ENCODE results near the gene TRPV3. TPM values are rescaled to one million over a fixed set of nuclear protein-coding genes. Genes with fewer than 3 reads are reported as not detected.
"Not testable (repeated sequence)": the region's sequence is repeated elsewhere in the genome, so short reads cannot be mapped to it uniquely, and the experiment has no call there.

TRPV3 gene
- total RNA-seq, 1 experiment from 2014 or later, result 0.07 TPM

GRCh38 chr17:3535253-3535995 is 22.2 kb downstream of the TRPV3 start:
- no peaks in the 10 kb centered on the region for H3K9me3 ChIP-seq
- H3K27me3 ChIP-seq, result no peaks in the 10 kb centered on the region
- no peaks in the 10 kb centered on the region for H3K36me3 ChIP-seq
- H3K4me3 ChIP-seq, result no peak overlapping the region
- DNase-seq, result no peak

- no peak overlapping the region for H3K4me3 ChIP-seq
- no peaks in the 10 kb centered on the region for H3K9me3 ChIP-seq
- no peaks in the 10 kb centered on the region for H3K36me3 ChIP-seq
- no peak for DNase-seq
- no peaks in the 10 kb centered on the region for H3K27me3 ChIP-seq
These were observed 22.7 kb downstream of the TRPV3 start for GRCh38 chr17:3534881-3535252.

- no peak for DNase-seq
- no peak overlapping the region for H3K4me3 ChIP-seq
- no peaks in the 10 kb centered on the region for H3K27me3 ChIP-seq
- no peaks in the 10 kb centered on the region for H3K36me3 ChIP-seq
- no peaks in the 10 kb centered on the region for H3K9me3 ChIP-seq
These were observed 23.9 kb downstream of the TRPV3 start for GRCh38 chr17:3533752-3534151.

- Histone ChIP-seq H3K27me3 (no peaks in the 10 kb centered on the region), H3K9me3 (no peaks in the 10 kb centered on the region), H3K4me3 (no peak overlapping the region), H3K36me3 (no peaks in the 10 kb centered on the region)
- no peak for DNase-seq
These were observed 24.8 kb downstream of the TRPV3 start for GRCh38 chr17:3532859-3533142.

- Histone ChIP-seq H3K4me3 (no peak overlapping the region), H3K27me3 (no peaks in the 10 kb centered on the region), H3K36me3 (no peaks in the 10 kb centered on the region), H3K9me3 (no peaks in the 10 kb centered on the region)
- no peak for DNase-seq
These were observed 25.3 kb downstream of the TRPV3 start for GRCh38 chr17:3532106-3532858.

GRCh38 chr17:3531266-3532101 is 26.1 kb downstream of the TRPV3 start:
- Histone ChIP-seq H3K4me3 (no peak overlapping the region), H3K36me3 (no peaks in the 10 kb centered on the region), H3K9me3 (no peaks in the 10 kb centered on the region), H3K27me3 (no peaks in the 10 kb centered on the region)
- no peak for DNase-seq

GRCh38 chr17:3529817-3530741 is 27.5 kb downstream of the TRPV3 start:
- DNase-seq, result no peak
- no peaks in the 10 kb centered on the region for H3K9me3 ChIP-seq
- H3K36me3 ChIP-seq, result no peaks in the 10 kb centered on the region
- no peaks in the 10 kb centered on the region for H3K27me3 ChIP-seq
- no peak overlapping the region for H3K4me3 ChIP-seq

- no peak for DNase-seq
- Histone ChIP-seq H3K9me3 (no peaks in the 10 kb centered on the region), H3K27me3 (no peaks in the 10 kb centered on the region), H3K4me3 (no peak overlapping the region), H3K36me3 (no peaks in the 10 kb centered on the region)
These were observed 28.6 kb downstream of the TRPV3 start for GRCh38 chr17:3528880-3529511.

- H3K27me3 ChIP-seq, result no peaks in the 10 kb centered on the region
- no peaks in the 10 kb centered on the region for H3K36me3 ChIP-seq
- no peak overlapping the region for H3K4me3 ChIP-seq
- no peak for DNase-seq
- H3K9me3 ChIP-seq, result no peaks in the 10 kb centered on the region
These were observed 29.2 kb downstream of the TRPV3 start for GRCh38 chr17:3528403-3528851.

GRCh38 chr17:3527896-3528295 is 29.7 kb downstream of the TRPV3 start:
- H3K4me3 ChIP-seq, result no peak overlapping the region
- no peaks in the 10 kb centered on the region for H3K9me3 ChIP-seq
- no peaks in the 10 kb centered on the region for H3K27me3 ChIP-seq
- no peaks in the 10 kb centered on the region for H3K36me3 ChIP-seq
- DNase-seq, result no peak

- no peak for DNase-seq
- H3K9me3 ChIP-seq, result no peaks in the 10 kb centered on the region
- H3K36me3 ChIP-seq, result no peaks in the 10 kb centered on the region
- no peaks in the 10 kb centered on the region for H3K27me3 ChIP-seq
- no peak overlapping the region for H3K4me3 ChIP-seq
These were observed 30.1 kb downstream of the TRPV3 start for GRCh38 chr17:3527468-3527867.

- H3K27me3 ChIP-seq, result no peaks in the 10 kb centered on the region
- H3K4me3 ChIP-seq, result no peak overlapping the region
- no peak for DNase-seq
- H3K36me3 ChIP-seq, result no peaks in the 10 kb centered on the region
- H3K9me3 ChIP-seq, result no peaks in the 10 kb centered on the region
These were observed 30.6 kb downstream of the TRPV3 start for GRCh38 chr17:3526971-3527370.

GRCh38 chr17:3526491-3526890 is 31.1 kb downstream of the TRPV3 start:
- no peak overlapping the region for H3K4me3 ChIP-seq
- no peaks in the 10 kb centered on the region for H3K9me3 ChIP-seq
- no peak for DNase-seq
- H3K36me3 ChIP-seq, result no peaks in the 10 kb centered on the region
- no peaks in the 10 kb centered on the region for H3K27me3 ChIP-seq

- no peak overlapping the region for H3K4me3 ChIP-seq
- DNase-seq, result no peak
- no peaks in the 10 kb centered on the region for H3K27me3 ChIP-seq
- no peaks in the 10 kb centered on the region for H3K36me3 ChIP-seq
- no peaks in the 10 kb centered on the region for H3K9me3 ChIP-seq
These were observed 33.6 kb downstream of the TRPV3 start for GRCh38 chr17:3524024-3524423.

- not testable (repeated sequence) for H3K27me3 ChIP-seq, DNase-seq, H3K9me3 ChIP-seq, H3K4me3 ChIP-seq, H3K36me3 ChIP-seq
These were observed 38.1 kb downstream of the TRPV3 start for GRCh38 chr17:3519472-3519871.

GRCh38 chr17:3514873-3515272 is 42.7 kb downstream of the TRPV3 start:
- no peak for DNase-seq
- H3K9me3 ChIP-seq, result no peaks in the 10 kb centered on the region
- H3K4me3 ChIP-seq, result no peak overlapping the region
- H3K27me3 ChIP-seq, result no peaks in the 10 kb centered on the region
- no peaks in the 10 kb centered on the region for H3K36me3 ChIP-seq
